Osteocyte (in vitro differentiated cells): ENCODE data around the gene TTI1. TPM values are rescaled to one million over a fixed set of nuclear protein-coding genes. Genes with fewer than 3 reads are reported as not detected.

ENCODE experiments used
- DNase-seq: peaks from one replicate; pipeline ENCODE4 v3.0.0; 2021; ENCODE audit warnings: mixed read lengths; ENCODE audit not compliant: unreplicated experiment; ENCODE audit errors: extremely low spot score
- H3K27ac Mint-ChIP-seq: one replicate; pipeline ENCODE4 v1.8.0; 2021; ENCODE audit warnings: mild to moderate bottlenecking, mixed read lengths; ENCODE audit not compliant: unreplicated experiment
- H3K27me3 Mint-ChIP-seq: one replicate; pipeline ENCODE4 v1.8.0; 2021; ENCODE audit warnings: mixed read lengths; ENCODE audit not compliant: unreplicated experiment
- H3K36me3 Mint-ChIP-seq: one replicate; pipeline ENCODE4 v1.8.0; 2021; ENCODE audit warnings: mixed read lengths; ENCODE audit not compliant: unreplicated experiment
- H3K4me1 Mint-ChIP-seq: one replicate; pipeline ENCODE4 v1.8.0; 2021; ENCODE audit warnings: mixed read lengths; ENCODE audit not compliant: unreplicated experiment
- H3K4me3 Mint-ChIP-seq: one replicate; pipeline ENCODE4 v1.8.0; 2021; ENCODE audit warnings: mild to moderate bottlenecking, moderate library complexity, mixed read lengths; ENCODE audit not compliant: unreplicated experiment
- H3K9me3 Mint-ChIP-seq: one replicate; pipeline ENCODE4 v1.8.0; 2021; ENCODE audit warnings: mixed read lengths; ENCODE audit not compliant: unreplicated experiment
- total RNA-seq: library from RNA; stranded (reverse); gene quantifications from 2 replicates; pipeline ENCODE4 v1.2.1, GENCODE V29; 2021
- TF ChIP-seq, protein P1 (sequence below): fragments of 200-600 bp; sonication (generic); IDR thresholded peaks from 2 replicates; pipeline ENCODE4 v1.5.0; 2021; ENCODE audit warnings: antibody characterized with exemption, mild to moderate bottlenecking, moderate library complexity

The TTI1 gene
- total RNA-seq, 1 donor from 2014 or later, result 16.2 TPM

DNA sequence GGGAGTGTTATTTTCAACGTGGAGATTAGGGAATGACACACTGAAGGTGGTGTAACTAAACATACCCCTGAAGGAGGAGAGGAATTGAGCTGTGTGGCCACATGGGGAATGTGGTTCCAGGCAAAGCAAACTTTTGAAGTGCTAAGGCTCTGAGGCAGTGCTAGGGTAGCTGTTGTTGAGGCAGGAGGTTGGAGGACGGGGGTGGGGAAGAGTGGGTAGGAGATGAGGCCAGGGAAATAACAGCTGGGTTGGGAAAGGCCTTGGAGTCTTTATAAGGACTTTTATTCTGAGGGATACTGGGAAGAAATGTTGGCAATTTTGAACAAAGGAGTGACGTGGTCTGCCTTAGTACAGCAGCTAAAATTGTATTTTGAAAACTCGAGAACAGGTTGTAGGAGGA lies 13.3 kb upstream of the TTI1 start:
- H3K4me1 Mint-ChIP-seq, result peaks cover 24% of the 10 kb centered on the region
- TF ChIP-seq, protein P1, sequence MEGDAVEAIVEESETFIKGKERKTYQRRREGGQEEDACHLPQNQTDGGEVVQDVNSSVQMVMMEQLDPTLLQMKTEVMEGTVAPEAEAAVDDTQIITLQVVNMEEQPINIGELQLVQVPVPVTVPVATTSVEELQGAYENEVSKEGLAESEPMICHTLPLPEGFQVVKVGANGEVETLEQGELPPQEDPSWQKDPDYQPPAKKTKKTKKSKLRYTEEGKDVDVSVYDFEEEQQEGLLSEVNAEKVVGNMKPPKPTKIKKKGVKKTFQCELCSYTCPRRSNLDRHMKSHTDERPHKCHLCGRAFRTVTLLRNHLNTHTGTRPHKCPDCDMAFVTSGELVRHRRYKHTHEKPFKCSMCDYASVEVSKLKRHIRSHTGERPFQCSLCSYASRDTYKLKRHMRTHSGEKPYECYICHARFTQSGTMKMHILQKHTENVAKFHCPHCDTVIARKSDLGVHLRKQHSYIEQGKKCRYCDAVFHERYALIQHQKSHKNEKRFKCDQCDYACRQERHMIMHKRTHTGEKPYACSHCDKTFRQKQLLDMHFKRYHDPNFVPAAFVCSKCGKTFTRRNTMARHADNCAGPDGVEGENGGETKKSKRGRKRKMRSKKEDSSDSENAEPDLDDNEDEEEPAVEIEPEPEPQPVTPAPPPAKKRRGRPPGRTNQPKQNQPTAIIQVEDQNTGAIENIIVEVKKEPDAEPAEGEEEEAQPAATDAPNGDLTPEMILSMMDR, result no peak
- no peaks in the 10 kb centered on the region for H3K9me3 Mint-ChIP-seq
- no peaks in the 10 kb centered on the region for H3K27me3 Mint-ChIP-seq
- no peak overlapping the region for H3K27ac Mint-ChIP-seq
- peaks cover 21% of the 10 kb centered on the region for H3K36me3 Mint-ChIP-seq
- no peak for DNase-seq
- no peak overlapping the region for H3K4me3 Mint-ChIP-seq

DNA sequence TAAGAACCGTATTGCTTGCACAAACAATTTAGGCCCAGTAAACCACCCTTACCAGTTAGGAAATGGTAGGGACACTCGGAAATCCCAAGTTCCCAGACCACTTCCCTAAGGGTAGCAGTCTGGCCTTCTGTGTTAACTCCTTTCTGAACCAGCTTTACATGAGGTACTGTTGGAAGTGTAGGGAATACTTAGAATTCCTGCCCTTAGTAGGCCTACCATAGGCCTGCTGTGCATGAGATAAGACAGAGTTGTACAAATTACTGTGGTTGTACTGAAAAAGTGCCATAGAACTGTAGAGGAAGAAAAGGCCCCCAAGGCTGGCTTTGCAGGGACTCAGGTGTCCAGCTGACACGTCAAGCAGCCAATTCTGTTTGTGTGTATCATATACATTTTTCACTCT lies 11.4 kb upstream of the TTI1 start:
- H3K4me3 Mint-ChIP-seq, result no peak overlapping the region
- TF ChIP-seq, protein P1, result no peak
- no peaks in the 10 kb centered on the region for H3K27me3 Mint-ChIP-seq
- no peaks in the 10 kb centered on the region for H3K9me3 Mint-ChIP-seq
- H3K4me1 Mint-ChIP-seq, result peaks cover 18% of the 10 kb centered on the region
- H3K27ac Mint-ChIP-seq, result no peak overlapping the region
- no peak for DNase-seq
- H3K36me3 Mint-ChIP-seq, result peaks cover 25% of the 10 kb centered on the region

DNA sequence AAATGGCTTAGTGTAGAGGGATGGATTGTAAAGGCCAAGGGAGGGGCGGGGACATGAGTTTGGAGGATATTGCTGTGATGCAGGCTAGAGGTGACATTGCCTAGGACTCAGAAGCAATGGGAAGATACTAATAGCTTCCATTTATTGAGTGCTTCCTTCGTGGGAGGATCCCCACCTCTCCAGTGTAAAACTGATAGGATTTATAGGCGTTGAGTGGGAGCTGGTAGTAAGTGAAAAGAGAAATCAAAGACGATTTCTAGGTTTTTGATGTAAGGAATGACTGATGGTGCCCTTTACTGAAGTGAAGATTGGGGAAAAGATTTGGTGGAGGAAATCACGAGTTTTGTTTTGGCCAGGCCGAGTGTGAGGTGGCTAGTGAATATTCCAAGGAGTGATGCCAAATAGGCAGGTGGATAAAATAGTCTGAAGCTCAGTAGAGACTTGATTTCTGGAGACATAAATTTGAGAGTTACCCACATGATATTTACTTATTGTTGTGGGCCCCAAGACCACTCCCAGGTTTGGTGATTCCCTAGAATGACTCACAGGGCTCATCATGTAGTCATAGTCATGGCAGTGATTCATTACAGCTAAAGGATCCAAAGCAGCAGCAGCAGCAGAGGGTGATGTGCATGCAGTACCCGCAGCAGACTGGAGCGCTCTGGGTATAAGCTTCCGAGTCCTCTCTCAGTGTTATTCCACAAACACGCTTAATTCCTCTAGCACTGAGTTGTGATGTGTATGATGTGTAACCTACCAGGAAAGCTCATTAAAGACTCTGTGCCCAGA lies 10.4 kb upstream of the TTI1 start:
- no peak overlapping the region for H3K4me3 Mint-ChIP-seq
- no peak for DNase-seq
- H3K4me1 Mint-ChIP-seq, result peaks cover 15% of the 10 kb centered on the region
- no peaks in the 10 kb centered on the region for H3K27me3 Mint-ChIP-seq
- TF ChIP-seq, protein P1, result no peak
- H3K36me3 Mint-ChIP-seq, result peaks cover 25% of the 10 kb centered on the region
- H3K9me3 Mint-ChIP-seq, result no peaks in the 10 kb centered on the region
- peak overlapping the region; percentile 3 for H3K27ac Mint-ChIP-seq

DNA sequence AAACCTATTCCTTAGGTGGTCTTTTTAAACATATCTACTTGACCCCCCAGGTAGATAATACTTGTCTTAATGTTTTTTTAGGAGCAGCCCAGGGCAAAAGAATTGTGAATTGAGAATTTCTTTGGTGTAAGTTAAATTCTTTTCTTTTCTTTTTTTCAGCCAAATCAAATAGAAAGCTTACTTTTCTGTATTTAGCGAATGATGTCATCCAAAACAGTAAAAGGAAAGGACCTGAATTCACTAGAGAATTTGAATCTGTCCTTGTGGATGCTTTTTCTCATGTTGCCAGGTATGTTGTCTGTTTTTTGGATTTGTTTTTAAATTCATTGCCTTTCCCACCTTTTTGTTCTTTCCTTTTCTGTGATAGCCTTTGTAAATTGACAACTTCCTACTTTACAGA lies 7.0 kb upstream of the TTI1 start:
- H3K27me3 Mint-ChIP-seq, result no peaks in the 10 kb centered on the region
- TF ChIP-seq, protein P1, result no peak
- peaks cover 18% of the 10 kb centered on the region for H3K36me3 Mint-ChIP-seq
- H3K4me3 Mint-ChIP-seq, result no peak overlapping the region
- DNase-seq, result no peak
- H3K27ac Mint-ChIP-seq, result no peak overlapping the region
- H3K4me1 Mint-ChIP-seq, result peaks cover 29% of the 10 kb centered on the region
- H3K9me3 Mint-ChIP-seq, result no peaks in the 10 kb centered on the region

DNA sequence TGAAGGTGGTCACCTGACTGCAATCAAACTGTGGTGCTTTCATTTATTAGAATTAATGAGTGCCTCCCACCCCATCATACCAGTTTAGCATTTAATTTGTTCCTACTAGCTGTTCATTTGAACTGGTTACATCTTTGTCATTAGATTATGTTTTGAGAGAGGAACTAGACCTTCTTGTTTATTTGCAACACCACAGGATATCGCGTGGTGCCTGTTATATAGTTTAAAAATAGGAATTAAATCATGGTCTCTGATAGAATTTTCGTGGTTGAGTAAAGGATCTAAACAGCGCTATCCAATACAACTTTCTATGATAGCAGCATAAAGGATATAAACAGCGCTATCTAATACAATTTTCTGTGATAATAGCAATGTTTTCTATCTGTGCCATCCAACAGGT lies 3.1 kb upstream of the TTI1 start:
- H3K27me3 Mint-ChIP-seq, result no peaks in the 10 kb centered on the region
- no peaks in the 10 kb centered on the region for H3K9me3 Mint-ChIP-seq
- no peak for DNase-seq
- peaks cover 7% of the 10 kb centered on the region for H3K36me3 Mint-ChIP-seq
- H3K4me1 Mint-ChIP-seq, result peaks cover 46% of the 10 kb centered on the region
- no peak overlapping the region for H3K27ac Mint-ChIP-seq
- H3K4me3 Mint-ChIP-seq, result no peak overlapping the region
- TF ChIP-seq, protein P1, result no peak
